HFF-Myc (cell line): Measurements from ENCODE around the gene CBLN3.

ENCODE experiments used
- DNase-seq: peaks from one replicate; pipeline ENCODE4 v3.0.0-alpha.2; 2011; ENCODE audit warnings: low read depth; ENCODE audit errors: extremely low read depth
- H3K4me3 ChIP-seq: replicated peaks from 2 replicates; pipeline ENCODE4 v1.5.1; 2011; ENCODE audit warnings: low read depth, mild to moderate bottlenecking, control low read depth, low read length
- TF ChIP-seq, protein P1 (sequence below): IDR thresholded peaks from 2 replicates; pipeline ENCODE4 v1.5.1; 2012; ENCODE audit warnings: mild to moderate bottlenecking, low read depth, low read length, control low read depth; ENCODE audit errors: missing control alignments

The CBLN3 gene

DNA sequence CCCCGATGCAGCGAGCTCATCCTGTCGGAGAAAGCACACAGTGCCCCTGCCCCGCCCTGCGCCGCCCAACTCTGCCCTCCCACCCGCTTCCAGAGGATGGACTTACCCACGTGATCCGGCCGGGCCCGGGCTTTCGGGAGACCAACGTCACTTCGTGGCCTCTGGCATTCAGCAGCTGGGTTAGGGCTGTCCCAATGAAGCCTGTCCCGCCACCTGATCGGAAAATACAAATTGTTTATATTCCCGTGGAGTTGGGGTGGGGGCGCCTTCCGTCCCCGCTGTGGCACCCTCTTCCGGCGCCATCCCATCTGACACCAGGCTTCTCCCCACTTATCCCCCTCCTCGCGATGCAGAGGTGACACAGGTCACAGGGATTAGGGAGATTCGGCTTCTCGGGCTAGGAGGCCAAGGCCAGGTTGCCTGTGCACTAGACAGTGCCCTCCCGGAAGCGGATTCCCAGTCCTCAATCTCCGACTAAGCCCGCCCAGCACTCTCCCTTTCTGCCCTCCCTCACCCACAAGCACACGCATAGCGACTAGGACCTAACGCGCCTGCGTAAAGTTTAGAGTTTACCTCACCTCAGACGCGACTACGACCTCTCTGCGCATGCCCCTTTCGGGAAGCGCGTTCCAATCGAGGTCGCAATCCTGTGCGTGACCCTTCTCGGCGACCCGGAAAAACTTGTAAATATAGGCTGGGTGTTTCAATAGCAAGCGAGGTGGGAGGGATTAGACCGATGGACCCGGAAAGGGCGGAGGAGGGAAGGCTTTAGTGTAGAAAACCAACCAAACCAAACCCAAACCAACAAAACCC lies 13.0 kb upstream of the CBLN3 start, which contains the start of gene SDR39U1:
SDR39U1 (minus strand) TSS at position 537 of the 813 bp plus-strand sequence; CDS start at position 530, 7 bp downstream.
- peak; percentile 99 for DNase-seq
- TF ChIP-seq, protein P1, sequence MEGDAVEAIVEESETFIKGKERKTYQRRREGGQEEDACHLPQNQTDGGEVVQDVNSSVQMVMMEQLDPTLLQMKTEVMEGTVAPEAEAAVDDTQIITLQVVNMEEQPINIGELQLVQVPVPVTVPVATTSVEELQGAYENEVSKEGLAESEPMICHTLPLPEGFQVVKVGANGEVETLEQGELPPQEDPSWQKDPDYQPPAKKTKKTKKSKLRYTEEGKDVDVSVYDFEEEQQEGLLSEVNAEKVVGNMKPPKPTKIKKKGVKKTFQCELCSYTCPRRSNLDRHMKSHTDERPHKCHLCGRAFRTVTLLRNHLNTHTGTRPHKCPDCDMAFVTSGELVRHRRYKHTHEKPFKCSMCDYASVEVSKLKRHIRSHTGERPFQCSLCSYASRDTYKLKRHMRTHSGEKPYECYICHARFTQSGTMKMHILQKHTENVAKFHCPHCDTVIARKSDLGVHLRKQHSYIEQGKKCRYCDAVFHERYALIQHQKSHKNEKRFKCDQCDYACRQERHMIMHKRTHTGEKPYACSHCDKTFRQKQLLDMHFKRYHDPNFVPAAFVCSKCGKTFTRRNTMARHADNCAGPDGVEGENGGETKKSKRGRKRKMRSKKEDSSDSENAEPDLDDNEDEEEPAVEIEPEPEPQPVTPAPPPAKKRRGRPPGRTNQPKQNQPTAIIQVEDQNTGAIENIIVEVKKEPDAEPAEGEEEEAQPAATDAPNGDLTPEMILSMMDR = no peak
- peak within 1 kb of the TSS; percentile 58 for H3K4me3 ChIP-seq

DNA sequence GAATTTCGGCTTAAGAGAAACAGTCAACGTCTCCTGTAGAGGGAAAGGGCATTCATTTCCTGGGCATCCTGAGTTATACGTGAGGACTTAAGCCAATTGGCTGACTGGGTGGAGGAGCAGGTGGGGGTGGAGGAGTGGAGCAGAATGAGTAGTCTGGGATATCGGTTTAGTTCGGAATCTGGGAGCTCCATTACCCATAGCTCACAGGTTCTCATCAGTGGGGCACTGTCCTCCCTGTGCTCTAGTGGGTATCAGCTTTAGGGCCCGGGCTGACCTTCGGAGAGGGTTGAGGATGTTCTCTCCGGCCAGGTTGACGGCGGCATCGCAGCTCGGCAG lies 12.4 kb upstream of the CBLN3 start:
- DNase-seq = no peak
- TF ChIP-seq, protein P1 = no peak
- H3K4me3 ChIP-seq = peak overlapping the region; percentile 58

DNA sequence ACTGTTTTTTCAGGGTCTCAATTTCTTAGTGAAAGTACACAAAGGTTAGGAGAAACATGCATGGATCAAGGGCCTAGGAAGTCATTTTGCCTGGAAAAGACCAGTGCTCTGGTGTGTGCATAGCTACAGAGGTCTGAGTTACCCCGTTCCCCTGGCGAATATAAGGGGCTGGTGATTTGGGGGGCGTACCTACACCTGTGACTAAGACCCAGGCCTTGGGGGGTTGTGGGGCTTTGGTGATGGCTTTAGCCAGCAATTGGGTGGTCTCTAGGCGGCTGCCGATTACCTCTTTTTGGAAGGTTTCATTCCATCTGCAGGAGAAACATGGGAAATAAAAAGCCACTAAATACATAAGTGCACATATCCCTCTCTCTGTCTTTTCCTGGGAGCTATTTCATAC lies 12.0 kb upstream of the CBLN3 start:
- no peak for DNase-seq
- H3K4me3 ChIP-seq = peak overlapping the region; percentile 58
- TF ChIP-seq, protein P1 = no peak

DNA sequence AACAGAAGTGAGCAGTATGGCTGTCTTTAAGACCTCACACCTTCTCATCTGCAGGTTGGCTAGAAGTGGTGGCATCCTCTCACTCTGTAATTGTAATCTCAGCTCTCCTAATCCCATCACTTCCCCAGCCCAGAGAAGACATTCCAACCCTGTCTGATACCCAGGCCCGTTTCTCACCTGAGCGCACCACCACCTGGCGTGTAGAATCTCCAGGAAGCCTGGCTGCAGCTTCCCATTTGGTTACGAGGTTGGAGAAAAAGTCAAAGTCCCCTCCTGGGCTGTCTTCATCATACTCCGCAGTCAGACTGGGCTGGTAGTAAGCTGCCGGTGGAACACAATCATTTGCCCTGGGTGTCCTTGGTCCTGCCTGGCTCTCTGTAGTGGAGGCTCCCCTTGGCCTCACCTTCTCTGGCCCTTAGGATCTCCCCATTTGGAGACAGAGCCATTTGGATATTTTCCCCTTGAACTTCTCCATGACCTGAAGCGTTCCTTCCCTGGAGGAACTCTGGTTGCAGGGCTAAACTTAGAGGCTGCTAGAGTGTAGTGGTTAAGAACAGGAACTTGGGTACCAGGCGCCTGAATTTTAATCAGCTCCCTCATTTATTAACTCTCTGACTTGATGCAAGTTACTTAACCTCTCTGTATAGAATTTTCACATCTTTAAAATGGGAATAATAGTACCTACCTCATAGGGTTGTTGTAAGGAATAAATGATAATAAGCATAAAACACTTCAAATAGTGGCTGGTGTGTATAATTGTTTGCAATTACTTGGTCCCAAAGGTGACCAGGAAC lies 11.3 kb upstream of the CBLN3 start:
- TF ChIP-seq, protein P1 = no peak
- H3K4me3 ChIP-seq = peak overlapping the region; percentile 58
- no peak for DNase-seq

DNA sequence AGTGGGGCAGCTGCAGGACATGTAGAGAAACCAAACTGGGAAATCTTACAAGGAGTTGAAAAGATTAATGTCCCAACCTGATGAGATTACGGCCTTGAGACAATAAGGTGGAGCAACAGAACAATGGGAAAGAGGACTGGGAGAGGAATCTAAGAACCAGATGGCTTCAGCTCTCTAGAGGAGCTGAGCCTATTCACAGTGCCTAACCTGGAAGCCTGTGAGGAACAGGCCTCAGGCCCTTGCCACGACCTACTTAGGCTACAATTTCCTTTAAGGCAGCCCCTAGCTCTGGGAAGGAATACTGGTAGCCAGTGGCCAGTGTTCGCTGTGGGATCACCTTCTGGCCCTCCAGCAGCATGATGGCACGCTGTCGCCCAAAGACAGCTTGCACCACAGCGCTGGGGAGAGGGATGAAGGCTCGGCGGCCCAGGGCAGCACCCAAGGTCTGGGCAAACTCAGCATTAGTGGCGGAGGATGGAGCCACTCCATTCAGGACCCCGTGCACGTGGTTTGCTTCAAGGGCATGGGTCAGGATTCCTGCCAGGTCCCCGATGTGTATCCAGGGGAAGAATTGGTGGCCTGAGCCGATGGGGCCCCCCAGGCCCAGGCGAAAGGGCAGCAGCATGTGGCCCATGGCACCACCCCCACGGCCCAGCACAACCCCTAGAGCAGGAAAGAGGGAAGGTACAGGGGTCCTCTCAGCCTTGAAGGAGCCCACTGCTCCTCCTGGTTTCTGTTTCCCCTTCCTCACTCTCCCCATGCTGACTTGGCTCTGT lies 10.6 kb upstream of the CBLN3 start:
- no peak for DNase-seq
- TF ChIP-seq, protein P1 = no peak
- H3K4me3 ChIP-seq = no peak overlapping the region

DNA sequence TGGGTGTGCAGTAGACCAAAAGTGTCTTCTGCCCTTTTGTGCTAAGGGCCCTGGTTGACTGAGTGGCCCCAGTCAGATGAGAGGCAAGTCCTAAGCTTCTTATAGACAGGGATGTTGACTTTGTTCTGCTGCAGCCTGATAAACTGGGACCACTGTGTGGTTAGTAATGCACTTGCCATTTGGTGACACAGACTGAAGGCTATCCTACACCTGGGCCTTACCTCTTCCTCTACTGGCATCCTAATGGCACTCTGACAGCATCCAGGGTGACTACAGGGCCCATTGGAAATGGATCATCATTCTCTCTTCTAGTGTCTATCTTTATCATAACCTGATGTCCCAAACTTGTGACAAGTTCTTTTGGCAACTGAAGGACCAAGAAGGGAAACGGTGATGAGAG lies 9.8 kb upstream of the CBLN3 start:
- no peak for DNase-seq
- TF ChIP-seq, protein P1 = no peak

More for the DNA sequence above, 9.8 kb upstream of the CBLN3 start:
- H3K4me3 ChIP-seq = no peak overlapping the region
